GM21390 (cell line): Measurements from ENCODE around the gene ALDH3A1.

Experiments
- ATAC-seq: cut with Tn5 transposase; IDR thresholded peaks from one replicate; pipeline ENCODE4 v1.9.1; 2021; ENCODE audit not compliant: unreplicated experiment

ALDH3A1 gene

GRCh38 chr17:19760746-19761145 lies 12.6 kb upstream of the ALDH3A1 start:
- no peak for ATAC-seq

DNA sequence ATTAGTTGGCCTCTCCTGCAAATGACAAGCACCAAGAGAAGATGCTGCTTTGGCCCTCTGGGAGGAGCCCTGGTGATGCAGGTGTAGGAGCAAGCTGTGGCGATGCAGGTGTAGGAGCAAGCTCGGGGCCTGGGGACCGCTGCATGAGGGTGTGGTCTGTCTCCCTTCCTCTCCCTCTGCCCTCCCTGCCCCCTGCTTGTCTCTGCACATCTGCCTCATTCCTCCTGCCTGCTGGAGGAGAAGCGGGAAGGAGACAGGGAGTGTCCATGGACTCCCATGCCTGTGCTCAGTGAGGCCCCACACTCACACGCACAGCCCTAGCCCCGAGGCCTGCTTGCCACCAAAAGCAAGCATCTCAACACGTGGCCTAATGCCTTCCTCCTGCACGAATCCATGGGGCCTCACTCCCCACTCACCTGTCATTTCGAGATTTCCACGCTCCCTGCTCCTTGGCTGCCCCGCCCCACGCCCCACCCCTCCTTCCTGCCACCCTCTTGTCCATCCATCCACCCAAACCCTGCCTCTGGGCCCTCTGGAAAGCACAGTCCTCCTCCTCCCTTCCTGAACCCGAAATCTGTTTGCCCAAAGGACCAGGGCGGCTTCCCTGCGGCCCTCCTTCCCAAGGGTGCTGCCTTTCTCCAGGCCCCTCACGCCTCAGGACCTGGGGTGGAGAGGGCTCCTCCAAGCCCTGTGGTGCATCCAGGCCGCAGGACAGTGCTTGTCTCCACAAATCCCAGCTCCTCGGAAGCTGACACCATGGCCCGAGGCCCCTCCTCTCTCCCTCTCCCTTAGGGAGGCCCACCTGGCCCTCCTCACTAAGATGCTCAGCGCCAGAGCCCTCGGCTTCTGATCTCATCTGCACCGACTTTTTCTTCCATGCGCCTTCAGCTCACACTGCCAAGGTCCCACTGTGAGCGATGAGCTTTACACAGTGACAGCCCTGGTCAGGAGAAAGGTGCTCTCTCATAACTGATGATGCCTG lies 11.8 kb upstream of the ALDH3A1 start:
- ATAC-seq: no peak

- ATAC-seq: no peak
These were observed 9.6 kb upstream of the ALDH3A1 start for GRCh38 chr17:19757536-19758180.

GRCh38 chr17:19756546-19756945 lies 8.4 kb upstream of the ALDH3A1 start:
- ATAC-seq: no peak

DNA sequence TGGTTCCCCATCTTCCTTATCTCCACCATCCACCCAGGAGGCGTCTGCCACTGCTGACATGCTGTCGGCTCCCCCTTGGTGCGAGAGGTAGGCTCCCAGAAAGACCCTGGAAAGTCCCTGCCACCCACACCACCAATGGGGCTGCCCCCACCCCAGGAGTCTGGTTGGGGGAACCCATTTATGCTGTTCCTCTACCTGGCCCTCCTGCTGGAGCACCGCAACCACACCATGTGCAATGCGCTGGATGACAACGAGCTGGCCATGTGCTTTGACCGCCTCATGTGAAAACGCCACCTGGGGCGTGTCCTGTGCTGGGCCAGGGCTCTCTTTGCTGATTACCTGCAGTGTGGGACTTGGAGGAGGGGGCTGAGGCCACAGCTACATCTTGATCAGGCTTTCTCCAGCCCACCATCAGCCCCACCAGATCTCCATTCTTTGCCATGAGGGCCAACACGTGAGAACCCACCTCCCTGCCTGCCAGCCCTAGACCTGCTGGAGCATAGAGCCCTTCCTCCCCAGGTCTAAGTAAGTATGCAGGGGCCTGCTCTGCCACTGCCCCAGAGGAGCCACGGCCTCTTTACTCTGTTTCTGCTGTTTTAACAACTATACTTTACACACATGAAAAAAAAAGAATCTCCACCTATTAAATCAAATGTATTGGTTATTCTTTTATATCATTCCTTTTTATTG lies 7.9 kb upstream of the ALDH3A1 start:
- no peak for ATAC-seq

- ATAC-seq: no peak
These were observed 7.3 kb upstream of the ALDH3A1 start for GRCh38 chr17:19755392-19755791.

DNA sequence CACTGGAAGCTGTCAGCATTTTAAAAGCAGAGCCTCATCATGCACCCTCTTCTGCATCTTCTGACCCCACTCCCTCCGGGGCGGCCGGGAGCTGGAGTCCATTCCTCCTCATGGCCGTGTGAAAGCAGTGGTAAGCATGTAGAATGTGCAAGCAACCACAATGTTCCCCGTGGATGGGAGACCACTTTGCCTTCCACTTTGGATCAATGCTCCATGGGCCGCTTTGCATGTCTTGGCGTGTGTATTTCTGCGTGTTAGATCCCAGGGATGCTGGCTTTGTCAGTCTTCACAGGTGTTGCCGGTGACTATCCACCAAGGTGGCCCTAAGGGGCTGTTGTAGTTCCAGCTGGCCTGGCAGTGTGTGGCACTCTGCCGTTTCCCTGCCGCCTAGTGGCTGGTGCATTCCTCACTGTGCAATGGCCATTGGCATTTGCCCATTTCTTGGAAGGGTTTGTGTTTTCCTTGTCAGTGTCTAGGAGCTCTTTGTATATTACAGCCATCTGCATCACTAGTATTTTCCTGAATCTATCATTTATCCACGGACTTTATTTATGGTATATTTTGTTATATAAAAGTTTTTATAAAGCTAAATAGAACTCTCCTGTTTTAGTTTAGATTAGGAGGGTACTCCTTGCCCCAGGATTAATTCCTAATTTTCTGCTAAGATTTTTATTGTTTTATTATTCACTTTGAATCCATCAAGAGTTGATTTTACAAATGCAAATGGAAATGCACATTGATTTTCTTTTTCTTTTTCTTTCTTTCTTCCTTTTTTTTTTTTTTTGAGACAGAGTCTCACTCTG lies 5.8 kb upstream of the ALDH3A1 start:
- no peak for ATAC-seq

- no peak for ATAC-seq
These were observed 5.0 kb upstream of the ALDH3A1 start for GRCh38 chr17:19753051-19753509.

- ATAC-seq: no peak
These were observed 4.3 kb upstream of the ALDH3A1 start for GRCh38 chr17:19752216-19753050.

DNA sequence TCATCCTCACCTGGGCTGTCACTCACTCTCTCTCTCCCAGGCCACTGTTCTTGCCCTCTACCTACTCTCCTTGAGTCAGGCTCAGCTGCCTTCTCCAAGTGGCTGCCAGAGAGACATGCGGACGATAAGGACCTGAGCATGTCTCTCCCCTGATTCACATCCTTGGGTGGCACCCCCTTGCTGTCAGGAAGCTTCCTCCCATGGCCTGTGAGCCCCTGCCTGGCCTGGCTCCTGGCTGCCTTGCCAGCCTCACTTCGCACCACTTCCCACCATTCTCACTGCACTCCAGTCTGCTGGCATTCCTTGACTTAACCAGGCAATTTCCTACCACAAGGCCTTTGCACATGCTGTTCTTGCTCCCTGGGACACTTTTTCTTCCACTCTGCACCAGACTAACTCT lies 2.7 kb upstream of the ALDH3A1 start:
- no peak for ATAC-seq

- no peak for ATAC-seq
These were observed 2.0 kb upstream of the ALDH3A1 start for GRCh38 chr17:19750020-19750572.

GRCh38 chr17:19748807-19749193 lies 702 bp upstream of the ALDH3A1 start:
- ATAC-seq: no peak

DNA sequence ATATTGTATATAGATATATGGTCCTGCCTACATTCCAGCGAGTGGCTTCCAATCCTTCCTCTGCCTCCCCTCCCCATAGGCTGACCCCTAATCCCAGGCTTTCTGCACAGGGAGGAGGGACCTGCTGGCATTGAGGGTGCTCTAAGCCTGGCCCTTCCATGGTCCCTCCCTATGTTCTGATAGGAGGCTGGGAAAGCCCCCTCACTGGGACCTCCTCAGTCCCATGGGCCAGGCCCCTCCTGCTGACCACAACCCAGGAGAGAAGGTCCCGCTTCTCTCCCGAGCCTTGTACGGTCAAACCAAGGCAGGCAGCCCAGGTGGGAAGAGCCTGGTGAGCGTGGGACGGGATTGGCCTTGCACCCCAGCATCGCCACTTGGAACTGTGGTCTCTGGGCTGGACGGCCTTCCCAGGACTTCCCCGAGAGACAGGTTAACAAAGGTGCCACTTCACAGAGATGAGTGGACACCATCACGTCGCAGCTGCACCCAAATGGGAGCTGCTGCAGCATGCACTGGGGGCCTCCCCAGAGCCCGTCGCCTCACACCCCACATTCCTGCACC lies 859 bp downstream of the ALDH3A1 start:
- ATAC-seq: no peak

GRCh38 chr17:19746517-19746916 lies 1.6 kb downstream of the ALDH3A1 start:
- ATAC-seq: no peak

GRCh38 chr17:19744922-19745757 lies 3.0 kb downstream of the ALDH3A1 start:
- ATAC-seq: no peak

DNA sequence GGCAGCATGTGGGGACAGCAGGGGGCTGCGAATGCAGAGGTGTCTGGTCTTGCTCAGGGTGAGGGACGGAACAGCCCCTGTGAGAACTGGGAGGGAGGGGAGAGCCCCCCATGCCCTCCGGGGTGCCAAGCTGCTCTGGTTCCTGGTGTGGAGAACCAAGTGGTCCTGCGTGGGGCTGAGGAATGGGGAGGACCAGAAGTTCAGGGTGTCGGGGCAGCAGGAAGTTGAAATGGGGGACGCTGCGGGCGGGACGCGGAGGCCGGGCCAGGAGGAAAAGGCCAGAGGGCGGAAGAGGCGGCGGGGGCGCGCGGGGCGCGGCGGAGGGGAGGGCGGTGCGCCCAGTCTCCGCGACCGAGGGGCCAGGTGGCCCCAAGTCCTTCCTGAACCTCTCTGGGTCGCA lies 3.6 kb downstream of the ALDH3A1 start:
- no peak for ATAC-seq

DNA sequence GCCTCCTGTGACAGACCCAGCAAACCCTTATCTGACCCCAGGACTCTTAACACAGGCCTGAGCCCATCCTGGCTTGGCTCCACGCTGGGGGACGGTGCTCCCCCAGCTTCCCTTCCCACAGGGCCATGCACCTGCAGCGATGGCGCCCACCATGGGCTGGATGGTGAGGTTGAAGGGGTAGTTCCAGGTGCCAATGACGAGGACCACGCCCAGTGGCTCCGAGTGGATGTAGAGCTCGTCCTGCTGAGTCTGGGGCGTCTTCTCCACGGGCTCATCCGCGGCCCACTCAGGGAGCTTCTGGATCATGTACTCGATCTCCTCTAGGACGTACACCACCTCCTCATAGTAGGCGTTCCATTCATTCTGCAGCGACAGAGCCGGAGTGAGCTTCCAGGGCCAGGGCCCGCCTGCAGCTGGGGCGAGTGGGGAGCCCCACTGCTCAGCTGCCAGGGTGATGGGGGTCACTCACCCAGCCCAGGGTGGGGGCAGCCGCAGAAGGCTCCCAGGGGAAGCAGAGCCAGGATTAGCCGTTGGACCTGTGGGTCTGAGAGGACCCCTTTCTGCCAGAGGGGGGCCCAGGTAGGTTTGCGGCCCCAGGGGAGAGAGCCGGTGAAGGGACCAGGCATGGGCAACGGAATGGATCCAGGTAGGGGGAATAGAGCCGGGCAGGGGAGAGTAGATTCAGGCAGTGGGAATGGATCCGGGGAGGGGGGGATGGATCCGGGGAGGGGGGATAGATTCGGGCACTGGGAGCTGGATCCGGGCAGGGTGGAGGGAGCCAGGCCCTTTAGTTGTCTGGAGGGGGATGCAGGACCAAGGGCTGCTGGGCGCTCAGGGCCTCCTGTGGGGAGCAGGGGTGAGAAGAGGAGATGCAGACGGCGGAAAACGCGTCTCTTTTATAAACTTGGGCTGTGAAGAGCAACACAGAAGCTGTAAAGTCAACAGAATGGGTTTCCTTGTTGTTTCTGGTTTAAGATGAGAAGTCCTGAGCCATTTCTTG lies 4.7 kb downstream of the ALDH3A1 start:
- ATAC-seq: no peak
